K562 (cell line): ENCODE measurements around the gene CPLX3. TPM values are rescaled to one million over a fixed set of nuclear protein-coding genes. Genes with fewer than 3 reads are reported as not detected.

ENCODE experiments used
- CCNT2 ChIP-seq: IDR thresholded peaks from 2 replicates; pipeline ENCODE4 v1.6.1; 2011; ENCODE audit warnings: borderline replicate concordance, low read depth, mild to moderate bottlenecking, moderate library complexity, mixed read lengths, low read length; ENCODE audit not compliant: insufficient read length; ENCODE audit errors: extremely low read depth
- CTBP1 ChIP-seq: fragments of 450-650 bp; IDR thresholded peaks from 2 replicates; pipeline ENCODE4 v1.6.1; 2016; ENCODE audit warnings: borderline replicate concordance
- E2F6 ChIP-seq, 2 experiments: IDR thresholded peaks; 2 replicates each; pipeline ENCODE4 v1.6.1; 2011; ENCODE audit warnings: borderline replicate concordance in 1 of 2, control low read depth in 1 of 2, low read depth in 1 of 2, low read length in 1 of 2, mild to moderate bottlenecking in 1 of 2, mixed read lengths in 1 of 2, moderate library complexity in 1 of 2; ENCODE audit not compliant: insufficient read depth in 1 of 2, insufficient read length in 1 of 2, poor library complexity in 1 of 2, severe bottlenecking in 1 of 2; ENCODE audit errors: extremely low read depth in 1 of 2
- HEY1 ChIP-seq: fragments of 250-450 bp; sonication (Bioruptor Pico); IDR thresholded peaks from 2 replicates; pipeline ENCODE4 v1.5.0; 2020; ENCODE audit warnings: mild to moderate bottlenecking, moderate library complexity, borderline replicate concordance
- HMGXB4 ChIP-seq: sonication (generic); formaldehyde crosslinking; IDR thresholded peaks from 2 replicates; pipeline ENCODE4 v1.8.1; 2023; ENCODE audit warnings: mild to moderate bottlenecking, missing genetic modification reagents
- HNRNPUL1 ChIP-seq: fragments of 200-400 bp; formaldehyde crosslinking; IDR thresholded peaks from 2 replicates; pipeline ENCODE4 v1.6.1; 2017; ENCODE audit warnings: low read length
- KDM1A ChIP-seq, 2 experiments: fragments of 450-650 bp; IDR thresholded peaks; 2 replicates each; pipeline ENCODE4 v1.6.1; 2016; ENCODE audit warnings: mild to moderate bottlenecking in 2 of 2
- L3MBTL2 ChIP-seq: fragments of 450-650 bp; IDR thresholded peaks from 2 replicates; pipeline ENCODE4 v1.6.1; 2016; ENCODE audit warnings: mild to moderate bottlenecking, moderate library complexity
- MYC ChIP-seq, 2 experiments: fragments of 250-450 bp in 1 of 2; sonication (Bioruptor Pico) in 1 of 2; IDR thresholded peaks; 2 replicates each; pipeline versions ENCODE4 v1.5.1 to v1.6.1; 2012 to 2021; ENCODE audit warnings: low read depth in 2 of 2, borderline replicate concordance in 1 of 2, improper control_type of control experiment in 1 of 2, low read length in 1 of 2, mild to moderate bottlenecking in 1 of 2, moderate library complexity in 1 of 2
- NEUROD1 ChIP-seq: fragments of 150-350 bp; IDR thresholded peaks from 2 replicates; pipeline ENCODE4 v1.6.1; 2014; ENCODE audit warnings: borderline replicate concordance, low read length, low read depth; ENCODE audit not compliant: partially characterized antibody
- NR4A1 ChIP-seq, 2 experiments: fragments of 250-450 bp in 1 of 2; fragments of 450-650 bp in 1 of 2; sonication (Bioruptor Pico) in 1 of 2; IDR thresholded peaks; 2 replicates each; pipeline versions ENCODE4 v1.4.0 to v1.6.1; 2016 to 2020; ENCODE audit warnings: mild to moderate bottlenecking in 2 of 2, missing compliant biosample characterization in 1 of 2, missing genetic modification characterization in 1 of 2, moderate library complexity in 1 of 2
- POLR2H ChIP-seq: IDR thresholded peaks from 2 replicates; pipeline ENCODE4 v1.6.1; 2016; ENCODE audit warnings: missing genetic modification characterization, low read depth, mild to moderate bottlenecking, control low read depth, missing compliant biosample characterization, moderate library complexity
- RBFOX2 ChIP-seq: fragments of 200-400 bp; formaldehyde crosslinking; IDR thresholded peaks from 2 replicates; pipeline ENCODE4 v1.6.1; 2017; ENCODE audit warnings: low read depth, mild to moderate bottlenecking, low read length, moderate library complexity
- TBP ChIP-seq: optimal IDR thresholded peaks from 2 replicates; pipeline ENCODE3; 2011; ENCODE audit warnings: low read depth, low read length, improper control_type of control experiment
- TRIM25 ChIP-seq: fragments of 450-650 bp; IDR thresholded peaks from 2 replicates; pipeline ENCODE4 v1.7.0; 2016; ENCODE audit warnings: borderline replicate concordance
- UBTF ChIP-seq, 2 experiments: IDR thresholded peaks; 2 replicates each; pipeline ENCODE4 v1.6.1; 2012; ENCODE audit warnings: improper control_type of control experiment in 2 of 2, low read depth in 2 of 2, low read length in 2 of 2, borderline replicate concordance in 1 of 2
- ZNF778 ChIP-seq: fragments of 450-650 bp; formaldehyde crosslinking; IDR thresholded peaks from 2 replicates; pipeline ENCODE4 v1.4.0; 2020; ENCODE audit warnings: mild to moderate bottlenecking, moderate library complexity
- polyA plus RNA-seq, 8 experiments: library from polyadenylated mRNA; depleted of rRNA in 4 of 8; stranded (reverse) in 5 of 8; unstranded in 3 of 8; fragments of >200 nt; fragmentation: Nextera tagmentation in 2 of 8; fragmentation: Illumina TruSeq in 1 of 8; extraction: Ambion mirVana in 2 of 8; extraction: Trizol in 1 of 8; gene quantifications; 2 replicates each; pipeline versions ENCODE4 v1.2.1 to v1.2.3, GENCODE V29; 2011 to 2014; ENCODE audit warnings: inconsistent platforms in 1 of 8, missing spikeins in 1 of 8
- total RNA-seq, 7 experiments: library from RNA; depleted of rRNA in 6 of 7; stranded (reverse); fragments of >200 nt in 6 of 7; fragmentation: Illumina TruSeq in 2 of 7; extraction: Trizol in 2 of 7; gene quantifications; 2 replicates each; pipeline versions ENCODE4 v1.2.1 to v1.2.3, GENCODE V29; 2011 to 2021; ENCODE audit warnings: low replicate concordance in 1 of 7

Gene CPLX3
- total and polyA plus RNA-seq, 9 of the 15 experiments (the other 6 are each of a cell fraction or from before 2014, with no cell fraction given), result not detected

- TF ChIP-seq POLR2H (no peak), TBP (peak; percentile 25), HEY1 (CRISPR knock-in tag) (no peak), ZNF778 (CRISPR knock-in tag) (no peak), RBFOX2 (peak; percentile 57), MYC (IDR thresholded peaks at IDR 0.05; ENCODE audit: low read depth, low read length) (peak; percentile 45), MYC (CRISPR knock-in tag; IDR thresholded peaks at IDR 0.05; ENCODE audit: borderline replicate concordance, low read depth) (no peak), NR4A1 (CRISPR knock-in tag; IDR thresholded peaks at IDR 0.05) (no peak), NR4A1 (tag; IDR thresholded peaks at IDR 0.05) (no peak), HMGXB4 (CRISPR knock-in tag) (peak; percentile 70; the same call in 1 of the 2 replicates), UBTF (IDR thresholded peaks at IDR 0.05; ENCODE audit: borderline replicate concordance in 1 of 2, low read depth in 2 of 2, low read length in 2 of 2) (0 out of 4 replicates have a peak, but pooled peaks of 1 of the 2 experiments have one; percentile 29), CCNT2 (peak; percentile 56), NEUROD1 (peak; percentile 16), TRIM25 (no peak), KDM1A (IDR thresholded peaks at IDR 0.05) (peak in 1 of 2 experiments; percentile 3; a peak in 1 of 4 replicates), HNRNPUL1 (no peak), L3MBTL2 (peak; percentile 47; the same call in 1 of the 2 replicates), E2F6 (IDR thresholded peaks at IDR 0.05; ENCODE audit: borderline replicate concordance in 1 of 2, extremely low read depth in 1 of 2, insufficient read depth in 1 of 2, insufficient read length in 1 of 2, low read depth in 1 of 2, low read length in 1 of 2, poor library complexity in 1 of 2, severe bottlenecking in 1 of 2) (peak in 1 of 2 experiments; percentile 87), CTBP1 (no peak; the same call in 1 of the 2 replicates)
Measured at GRCh38 chr15:74781431-74782258, 44.8 kb upstream of the CPLX3 start, which contains the start of gene CSK (continued).
